Mesendoderm (in vitro differentiated cells): ENCODE measurements around the gene LEMD1.
A peak's percentile ranks its signal among the peaks of the same experiment; 100 is the strongest.

ENCODE experiments used
- DNase-seq: peaks from one replicate; pipeline ENCODE4 v3.0.0; 2013
- H2AK5ac ChIP-seq: 2 replicates; pipeline ENCODE4 v1.6.1; 2013; ENCODE audit warnings: low read length, inconsistent platforms
- H2BK120ac ChIP-seq: 2 replicates; pipeline ENCODE4 v1.6.1; 2013; ENCODE audit warnings: low read depth, mild to moderate bottlenecking, low read length, moderate library complexity, mixed read lengths
- H2BK15ac ChIP-seq: replicated peaks from 2 replicates; pipeline ENCODE4 v1.6.1; 2013; ENCODE audit warnings: low read depth, mild to moderate bottlenecking, moderate library complexity
- H2BK5ac ChIP-seq: 2 replicates; pipeline ENCODE4 v1.6.1; 2013; ENCODE audit warnings: low read length, inconsistent platforms
- H3K18ac ChIP-seq: 2 replicates; pipeline ENCODE4 v1.6.1; 2013; ENCODE audit warnings: mild to moderate bottlenecking, low read length, mixed read lengths
- H3K23ac ChIP-seq: one replicate; pipeline ENCODE4 v1.6.1; 2013; ENCODE audit warnings: low read length
- H3K27ac ChIP-seq: 2 replicates; pipeline ENCODE4 v1.5.1; 2013; ENCODE audit warnings: low read depth, mild to moderate bottlenecking, inconsistent platforms, low read length, moderate library complexity
- H3K27me3 ChIP-seq: 2 replicates; pipeline ENCODE4 v1.6.1; 2013; ENCODE audit warnings: low read length, control low read depth, mild to moderate bottlenecking, inconsistent platforms; ENCODE audit not compliant: insufficient read depth, poor library complexity
- H3K36me3 ChIP-seq: 2 replicates; pipeline ENCODE4 v1.6.1; 2013; ENCODE audit warnings: low read length, inconsistent platforms; ENCODE audit not compliant: control insufficient read depth, insufficient read depth
- H3K4ac ChIP-seq: one replicate; pipeline ENCODE4 v1.6.1; 2013; ENCODE audit warnings: low read depth, mild to moderate bottlenecking, low read length, moderate library complexity
- H3K4me1 ChIP-seq: 2 replicates; pipeline ENCODE4 v1.6.1; 2013; ENCODE audit warnings: low read depth, low read length, inconsistent platforms; ENCODE audit not compliant: control insufficient read depth
- H3K4me2 ChIP-seq: 2 replicates; pipeline ENCODE4 v1.6.1; 2013; ENCODE audit warnings: low read length
- H3K4me3 ChIP-seq: 2 replicates; pipeline ENCODE4 v1.5.1; 2013; ENCODE audit warnings: mild to moderate bottlenecking, low read length
- H3K56ac ChIP-seq: one replicate; pipeline ENCODE4 v1.6.1; 2013; ENCODE audit warnings: low read length
- H3K79me1 ChIP-seq: 2 replicates; pipeline ENCODE4 v1.6.1; 2013; ENCODE audit warnings: low read length, inconsistent platforms
- H3K79me2 ChIP-seq: 2 replicates; pipeline ENCODE4 v1.6.1; 2013; ENCODE audit warnings: mild to moderate bottlenecking, low read length; ENCODE audit not compliant: control insufficient read depth, insufficient read depth
- H3K9ac ChIP-seq: 2 replicates; pipeline ENCODE4 v1.6.1; 2013; ENCODE audit warnings: low read length, inconsistent platforms
- H4K5ac ChIP-seq: one replicate; pipeline ENCODE4 v1.6.1; 2013; ENCODE audit warnings: low read length
- H4K8ac ChIP-seq: one replicate; pipeline ENCODE4 v1.6.1; 2013; ENCODE audit warnings: low read depth, mild to moderate bottlenecking, control low read depth, low read length, moderate library complexity
- WGBS: extraction: QIAGEN DNeasy Blood & Tissue Kit; methylation state at CpG from one replicate; pipeline ENCODE4 v1.1.7; 2013; ENCODE audit warnings: low lambda C conversion rate, missing lambda C conversion rate; ENCODE audit not compliant: insufficient coverage; ENCODE audit errors: extremely low coverage; 5-methylcytosine and 5-hydroxymethylcytosine counted together

The LEMD1 gene

DNA sequence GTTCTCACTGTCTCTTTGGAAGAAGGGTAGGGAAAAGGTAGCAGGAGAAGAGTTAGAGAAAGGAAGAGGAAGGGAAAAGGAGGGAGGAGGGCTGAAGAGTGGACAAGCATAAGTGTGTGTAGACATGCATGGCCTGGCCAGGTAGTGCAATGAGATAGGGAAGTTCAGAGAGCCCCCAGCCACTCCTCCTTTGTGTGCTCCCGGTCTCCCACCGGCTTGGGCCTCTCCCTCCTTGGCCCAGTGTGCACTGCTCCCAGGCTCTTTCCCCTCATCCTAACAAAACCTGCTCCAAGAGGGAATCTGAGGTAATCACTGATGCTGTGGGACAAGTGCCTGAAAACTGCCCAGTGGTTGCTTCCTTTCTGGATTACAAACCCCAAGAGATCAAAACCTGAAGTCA lies 10.3 kb upstream of the LEMD1 start:
- no peak overlapping the region for H2BK5ac ChIP-seq
- H2BK120ac ChIP-seq, result no peak overlapping the region
- H3K9ac ChIP-seq, result no peak overlapping the region
- no peak overlapping the region for H3K4ac ChIP-seq
- H2AK5ac ChIP-seq, result no peak overlapping the region
- H3K4me2 ChIP-seq, result no peak overlapping the region
- H3K18ac ChIP-seq, result no peak overlapping the region
- no peak overlapping the region for H3K4me3 ChIP-seq
- no peak for DNase-seq
- WGBS, result no CpG with 5 or more reads among the region's 2 CpGs
- H3K56ac ChIP-seq, result no peak overlapping the region
- no peaks in the 10 kb centered on the region for H3K79me2 ChIP-seq
- no peaks in the 10 kb centered on the region for H3K36me3 ChIP-seq
- H2BK15ac ChIP-seq, result no peak overlapping the region
- H3K4me1 ChIP-seq, result peaks cover 3% of the 10 kb centered on the region
- H3K27ac ChIP-seq, result no peak overlapping the region
- H4K5ac ChIP-seq, result no peak overlapping the region
- no peaks in the 10 kb centered on the region for H3K79me1 ChIP-seq
- no peak overlapping the region for H3K23ac ChIP-seq
- peaks cover 3% of the 10 kb centered on the region for H3K27me3 ChIP-seq
- no peak overlapping the region for H4K8ac ChIP-seq

DNA sequence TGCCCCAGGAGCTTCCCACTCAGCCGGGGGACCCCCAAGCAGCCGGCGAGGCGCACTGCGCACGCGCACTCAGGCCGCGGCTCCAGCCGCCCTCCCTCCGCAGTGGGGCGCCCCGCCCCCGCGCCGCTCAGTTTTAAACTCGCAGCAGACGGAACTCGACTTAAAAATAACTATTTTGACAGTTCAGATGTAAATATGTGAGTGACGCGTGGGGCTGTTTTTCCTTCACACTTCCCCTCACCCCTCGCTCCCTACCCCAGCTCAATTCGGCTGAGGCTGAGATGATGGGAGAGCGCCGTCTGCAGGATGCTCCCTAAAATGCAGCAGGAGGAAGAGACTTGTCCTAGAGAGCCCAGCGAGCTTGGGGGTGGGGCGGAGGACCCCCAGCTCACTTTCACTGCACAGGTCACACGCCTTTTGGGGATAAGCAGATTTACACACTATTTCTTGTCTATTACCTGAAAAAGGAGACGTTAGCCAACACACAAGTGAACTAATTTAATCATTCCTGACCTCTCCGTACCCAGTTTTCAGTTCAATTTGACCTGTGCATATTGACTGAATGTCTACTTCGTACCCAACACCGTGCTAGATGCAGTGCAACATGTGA lies 8.9 kb upstream of the LEMD1 start:
- Histone ChIP-seq H3K79me2 (no peaks in the 10 kb centered on the region), H3K23ac (no peak overlapping the region), H2BK120ac (no peak overlapping the region), H4K8ac (no peak overlapping the region), H3K27ac (no peak overlapping the region), H3K4me2 (peak overlapping the region; percentile 88), H3K27me3 (peaks cover 3% of the 10 kb centered on the region), H3K9ac (peak overlapping the region; percentile 71), H3K36me3 (no peaks in the 10 kb centered on the region), H3K4ac (no peak overlapping the region), H3K4me1 (peaks cover 3% of the 10 kb centered on the region), H2BK15ac (no peak overlapping the region), H2BK5ac (no peak overlapping the region), H3K56ac (peak overlapping the region; percentile 89), H3K4me3 (peak overlapping the region; percentile 45), H4K5ac (no peak overlapping the region), H3K79me1 (no peaks in the 10 kb centered on the region), H3K18ac (no peak overlapping the region), H2AK5ac (no peak overlapping the region)
- WGBS, result no CpG with 5 or more reads among the region's 32 CpGs
- peak; percentile 75 for DNase-seq

DNA sequence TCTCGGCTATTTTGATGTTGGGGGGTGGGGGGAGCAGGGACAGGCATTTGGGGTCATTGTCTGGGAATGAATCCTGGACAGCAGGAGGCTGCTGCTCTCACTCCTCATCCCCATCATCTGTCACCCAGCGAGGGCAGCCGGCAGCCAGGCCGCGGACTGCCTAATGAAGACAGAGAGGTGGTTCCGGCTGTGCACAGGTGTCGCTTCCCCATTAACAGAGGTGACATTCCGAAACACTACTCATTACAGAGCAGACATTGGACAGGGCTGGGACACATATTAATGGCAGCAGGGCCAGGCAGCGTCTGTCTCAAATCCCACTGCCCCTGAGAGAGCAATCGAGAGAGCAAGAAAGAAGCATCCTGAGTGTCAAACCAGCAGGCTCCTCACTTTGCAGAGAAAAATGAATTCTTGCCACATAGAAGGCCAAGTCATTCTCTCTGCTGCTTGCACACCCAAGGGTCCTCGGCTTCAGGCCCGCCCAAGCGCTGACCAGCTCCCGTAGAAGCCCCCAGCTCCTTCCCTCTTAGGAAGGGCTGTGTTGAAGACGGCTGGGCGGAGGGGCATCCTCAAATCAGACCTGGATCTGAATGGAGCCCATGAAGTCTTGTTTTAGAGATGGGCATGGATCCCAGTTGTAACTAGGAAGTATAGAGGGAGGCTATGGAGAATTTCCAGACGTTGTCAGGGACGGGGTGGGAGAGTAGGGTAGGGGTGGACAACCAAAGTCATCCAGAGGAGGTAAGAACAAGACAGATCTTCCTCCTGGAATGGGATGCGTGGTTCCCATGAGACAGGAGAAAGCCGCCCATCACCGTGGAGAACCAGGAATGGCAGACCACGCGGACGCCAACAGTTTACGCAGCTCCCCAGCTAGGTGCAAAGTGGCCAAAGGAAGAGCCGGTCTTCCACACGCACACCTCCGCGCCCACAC lies 8.2 kb upstream of the LEMD1 start:
- Histone ChIP-seq H3K9ac (peak overlapping the region; percentile 71), H2BK15ac (no peak overlapping the region), H3K56ac (peak overlapping the region; percentile 89), H3K79me2 (no peaks in the 10 kb centered on the region), H3K18ac (no peak overlapping the region), H3K36me3 (no peaks in the 10 kb centered on the region), H3K23ac (no peak overlapping the region), H2BK5ac (no peak overlapping the region), H4K8ac (no peak overlapping the region), H3K79me1 (no peaks in the 10 kb centered on the region), H4K5ac (no peak overlapping the region), H3K27me3 (peaks cover 3% of the 10 kb centered on the region), H2AK5ac (no peak overlapping the region), H3K27ac (no peak overlapping the region), H3K4me2 (peak overlapping the region; percentile 88), H2BK120ac (no peak overlapping the region), H3K4me3 (no peak overlapping the region), H3K4ac (no peak overlapping the region), H3K4me1 (peaks cover 3% of the 10 kb centered on the region)
- no peak for DNase-seq
- WGBS, result no CpG with 5 or more reads among the region's 29 CpGs

DNA sequence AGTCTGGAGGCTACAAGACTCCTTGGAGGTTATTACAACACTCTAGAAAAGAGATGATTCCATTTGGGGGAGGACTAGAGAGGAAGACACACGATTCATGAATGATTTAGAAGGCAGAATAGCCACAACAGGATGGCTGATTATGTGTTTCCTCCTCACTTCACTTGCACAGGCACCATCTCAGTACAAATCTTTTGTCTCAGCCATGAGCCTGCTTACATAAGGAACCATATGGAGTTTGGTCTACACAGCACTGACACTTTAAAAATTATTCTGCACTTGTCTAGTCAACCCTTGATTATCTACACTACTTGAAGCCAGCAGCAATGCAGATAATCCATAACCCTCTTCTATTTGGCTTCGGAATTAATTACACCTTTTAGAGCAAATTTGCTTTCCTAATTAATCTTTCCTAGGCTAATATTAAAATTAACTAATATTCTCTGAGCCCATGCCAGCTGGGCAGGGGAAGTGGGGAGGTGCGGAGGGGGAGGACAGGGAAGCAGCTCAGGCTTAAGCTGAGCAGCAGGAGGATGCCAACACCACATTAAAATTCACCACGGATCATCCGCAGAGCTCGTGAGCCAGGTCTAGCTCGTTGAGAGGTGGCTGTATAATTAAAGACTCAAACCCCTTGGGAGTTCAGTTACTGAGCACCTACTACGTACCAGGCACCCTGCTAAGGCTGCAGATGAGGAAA lies 3.2 kb upstream of the LEMD1 start:
- no peak overlapping the region for H3K9ac ChIP-seq
- no peak overlapping the region for H3K4ac ChIP-seq
- H2BK5ac ChIP-seq, result no peak overlapping the region
- no peak overlapping the region for H2BK15ac ChIP-seq
- no peak overlapping the region for H3K56ac ChIP-seq
- no peak overlapping the region for H2AK5ac ChIP-seq
- no peaks in the 10 kb centered on the region for H3K79me1 ChIP-seq
- H4K5ac ChIP-seq, result no peak overlapping the region
- no peak overlapping the region for H3K4me2 ChIP-seq
- no CpG with 5 or more reads among the region's 8 CpGs for WGBS
- H3K18ac ChIP-seq, result no peak overlapping the region
- no peak overlapping the region for H3K4me3 ChIP-seq
- peaks cover 3% of the 10 kb centered on the region for H3K27me3 ChIP-seq
- no peak for DNase-seq
- H3K23ac ChIP-seq, result no peak overlapping the region
- H3K36me3 ChIP-seq, result no peaks in the 10 kb centered on the region
- H2BK120ac ChIP-seq, result no peak overlapping the region
- H3K4me1 ChIP-seq, result no peaks in the 10 kb centered on the region
- H3K27ac ChIP-seq, result no peak overlapping the region
- H3K79me2 ChIP-seq, result no peaks in the 10 kb centered on the region
- no peak overlapping the region for H4K8ac ChIP-seq

DNA sequence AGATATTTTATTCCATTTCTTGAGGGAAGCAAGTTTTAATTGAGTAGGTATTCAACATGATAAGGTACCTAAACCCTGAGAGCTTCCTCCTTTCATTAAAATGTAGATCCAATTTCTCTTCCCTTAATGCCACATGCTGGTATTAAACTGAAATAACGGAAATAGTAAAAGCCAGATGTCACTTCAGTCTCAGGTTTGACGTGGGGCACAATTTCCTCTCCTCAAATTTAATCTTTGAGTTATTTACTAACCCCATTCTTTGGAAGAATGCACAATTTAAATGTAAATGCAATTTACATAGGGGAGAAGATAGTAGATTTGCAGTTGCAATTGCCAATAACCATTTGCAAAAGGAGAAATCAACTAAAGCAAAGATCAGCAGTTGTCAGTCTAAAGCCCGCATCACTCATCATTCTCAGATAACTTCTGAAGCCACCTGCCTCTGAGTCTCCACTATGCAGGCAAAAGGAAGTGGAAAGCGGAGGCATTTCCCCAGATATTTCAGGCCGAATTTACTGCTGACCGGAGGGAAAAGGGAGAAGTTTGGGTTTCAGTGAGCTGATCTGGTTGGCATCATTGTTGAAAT lies 2.1 kb upstream of the LEMD1 start:
- H3K79me1 ChIP-seq, result no peaks in the 10 kb centered on the region
- H3K56ac ChIP-seq, result no peak overlapping the region
- DNase-seq, result no peak
- no peak overlapping the region for H3K18ac ChIP-seq
- no peak overlapping the region for H2BK15ac ChIP-seq
- H4K8ac ChIP-seq, result no peak overlapping the region
- H3K27me3 ChIP-seq, result peaks cover 3% of the 10 kb centered on the region
- no peak overlapping the region for H3K4me3 ChIP-seq
- no peak overlapping the region for H3K4me2 ChIP-seq
- no peak overlapping the region for H4K5ac ChIP-seq
- no peak overlapping the region for H2BK5ac ChIP-seq
- no peak overlapping the region for H2BK120ac ChIP-seq
- H3K4ac ChIP-seq, result no peak overlapping the region
- no peak overlapping the region for H3K9ac ChIP-seq
- H3K27ac ChIP-seq, result no peak overlapping the region
- no CpG with 5 or more reads among the region's 6 CpGs for WGBS
- H3K79me2 ChIP-seq, result no peaks in the 10 kb centered on the region
- no peak overlapping the region for H3K23ac ChIP-seq
- no peaks in the 10 kb centered on the region for H3K36me3 ChIP-seq
- no peak overlapping the region for H2AK5ac ChIP-seq
- H3K4me1 ChIP-seq, result no peaks in the 10 kb centered on the region
